ENCODE measurements around the gene PLEKHA7.
A peak's percentile ranks its signal among the peaks of the same experiment; 100 is the strongest.
"Not testable (repeated sequence)": the region's sequence is repeated elsewhere in the genome, so short reads cannot be mapped to it uniquely, and the experiment has no call there.

Gene PLEKHA7

DNA sequence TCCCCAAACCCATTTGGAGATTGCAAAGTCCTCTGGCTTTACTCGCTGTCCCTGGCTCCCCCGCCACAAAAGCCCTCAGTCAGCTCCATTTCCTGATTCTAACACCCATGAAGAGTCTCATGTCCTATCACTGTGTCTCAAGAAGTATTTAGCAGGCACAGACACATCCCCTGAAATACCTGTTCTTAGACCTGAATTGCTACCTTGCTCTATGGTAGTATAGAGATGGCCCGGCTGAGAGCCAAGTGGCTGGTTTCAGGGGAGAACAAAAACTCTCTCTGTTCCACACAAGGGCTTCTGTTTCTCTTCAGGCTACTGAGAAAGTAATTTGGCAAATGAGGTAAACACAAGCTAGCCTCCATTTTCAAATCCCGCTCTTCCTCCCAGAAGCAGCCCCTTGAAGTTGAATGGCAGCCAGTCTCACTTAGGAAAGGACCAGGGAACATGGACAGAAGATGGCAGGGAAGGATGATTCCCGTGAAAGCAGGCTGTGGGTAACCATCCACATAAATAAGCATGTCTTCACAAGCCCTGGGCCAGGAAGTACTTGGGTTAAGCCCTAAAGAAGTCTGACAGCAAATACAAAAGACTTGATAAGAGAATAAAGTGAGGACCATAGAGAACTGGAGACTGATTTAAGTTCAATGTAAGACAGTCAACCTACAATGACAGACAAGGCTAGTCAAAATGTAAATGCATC is 138.0 kb downstream of the PLEKHA7 start:
- no peak for DNase-seq

DNA sequence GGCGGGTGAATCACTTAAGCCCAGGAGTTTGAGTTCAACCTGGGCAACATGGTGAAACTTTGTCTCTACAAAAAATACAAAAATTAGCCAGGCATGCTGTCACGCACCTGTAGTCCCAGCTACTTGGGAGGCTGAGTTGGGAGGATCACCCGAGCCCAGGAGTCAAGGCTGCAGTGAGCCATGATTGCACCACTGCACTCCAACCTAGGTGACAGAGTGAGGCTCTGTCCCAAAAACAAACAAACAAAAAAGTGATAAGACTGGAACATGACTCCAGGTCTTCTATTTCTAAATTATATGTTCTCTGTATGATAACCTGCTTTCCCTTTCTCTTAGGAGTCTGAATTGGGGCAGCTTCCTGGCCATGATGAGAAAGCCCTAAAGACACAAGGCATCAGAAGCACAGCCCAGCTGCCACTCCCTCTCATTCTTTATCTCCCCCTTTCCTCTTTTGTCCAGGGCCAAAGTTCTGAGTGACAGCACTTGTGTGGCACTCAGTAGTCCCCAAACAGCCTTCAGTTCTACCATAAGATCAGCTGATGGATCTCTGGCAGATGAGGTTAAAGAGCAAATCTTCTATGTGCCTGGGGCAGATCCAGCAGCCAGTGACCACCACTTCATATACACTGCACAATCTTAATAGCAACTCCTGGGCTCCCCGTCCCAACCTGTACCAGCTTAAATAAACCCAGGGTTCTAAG is 139.8 kb downstream of the PLEKHA7 start:
- no peak for DNase-seq

DNA sequence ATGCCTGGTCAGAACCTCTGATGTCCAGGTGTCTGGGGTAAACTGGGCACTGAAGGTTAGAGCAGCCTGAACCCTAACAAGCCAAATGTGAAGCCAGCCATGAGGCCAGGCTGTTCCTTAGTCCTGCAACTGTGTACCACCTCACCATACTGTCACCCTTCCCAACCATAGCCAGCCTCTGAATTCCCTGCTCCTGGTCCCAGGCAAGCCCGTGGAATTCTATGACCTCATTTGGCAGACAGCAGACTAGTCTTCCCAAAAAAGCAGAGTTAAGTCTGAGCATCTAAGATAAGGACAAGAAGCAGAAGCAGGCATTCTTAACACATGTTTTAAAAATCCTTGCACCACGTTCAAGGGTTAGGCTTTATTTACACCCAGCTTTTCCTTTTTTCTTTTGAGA is 140.9 kb downstream of the PLEKHA7 start:
- no peak for DNase-seq

DNA sequence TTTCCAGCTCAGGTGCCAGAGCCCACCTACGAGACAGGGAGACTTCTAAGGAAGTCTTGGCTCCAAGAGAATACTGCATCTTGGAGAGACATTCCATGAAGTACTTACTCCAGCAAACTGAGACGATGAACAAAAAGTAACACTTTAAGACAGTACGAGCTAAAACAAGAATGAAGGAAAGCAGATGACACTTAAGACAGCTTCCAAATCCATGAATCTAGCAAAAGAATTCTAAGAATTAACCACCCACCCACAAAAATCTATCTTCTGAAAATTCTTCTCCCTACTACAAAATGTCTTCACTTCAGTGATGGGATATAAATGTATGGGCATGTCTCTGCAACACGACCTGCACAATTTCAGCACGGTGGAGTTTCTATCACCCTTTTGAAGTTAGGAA is 142.8 kb downstream of the PLEKHA7 start:
- DNase-seq: no peak

DNA sequence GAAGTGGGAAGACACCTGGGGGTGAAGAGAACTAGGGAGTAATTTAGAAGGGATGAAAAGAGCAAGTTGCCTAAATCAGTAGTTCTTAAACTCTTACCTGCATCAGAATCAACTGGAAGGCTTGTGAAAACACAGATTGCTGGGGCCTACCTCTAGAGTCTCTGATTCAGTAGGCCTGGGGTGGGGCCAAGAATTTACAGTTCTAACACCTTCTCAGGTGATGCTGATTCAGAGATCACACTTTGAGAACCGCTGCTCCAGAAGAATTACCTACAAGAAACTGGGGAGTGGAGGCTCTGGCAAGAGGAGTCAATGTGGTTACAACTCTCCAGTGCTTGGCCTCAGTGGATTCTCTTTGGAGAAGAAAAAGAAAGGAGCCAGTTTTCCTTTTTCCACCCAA is 147.1 kb downstream of the PLEKHA7 start:
- no peak for DNase-seq

DNA sequence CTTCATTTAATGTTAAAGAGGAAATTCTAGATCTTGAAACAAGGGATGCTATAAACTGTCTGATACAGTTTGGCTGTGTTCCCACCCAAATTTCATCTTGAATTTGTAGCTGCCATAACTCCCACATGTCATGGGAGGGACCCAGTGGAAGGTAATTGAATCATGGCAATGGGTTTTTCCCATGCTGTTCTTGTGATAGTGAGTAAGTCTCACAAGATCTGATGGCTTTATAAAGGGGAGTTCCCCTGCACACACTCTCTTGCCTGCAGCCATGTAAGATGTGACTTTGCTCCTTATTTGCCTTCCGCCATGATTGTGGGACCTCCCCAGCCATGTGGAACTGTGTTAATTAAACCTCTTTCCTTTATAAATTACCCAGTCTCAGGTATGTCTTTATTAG is 149.8 kb downstream of the PLEKHA7 start:
- DNase-seq: not testable (repeated sequence)

DNA sequence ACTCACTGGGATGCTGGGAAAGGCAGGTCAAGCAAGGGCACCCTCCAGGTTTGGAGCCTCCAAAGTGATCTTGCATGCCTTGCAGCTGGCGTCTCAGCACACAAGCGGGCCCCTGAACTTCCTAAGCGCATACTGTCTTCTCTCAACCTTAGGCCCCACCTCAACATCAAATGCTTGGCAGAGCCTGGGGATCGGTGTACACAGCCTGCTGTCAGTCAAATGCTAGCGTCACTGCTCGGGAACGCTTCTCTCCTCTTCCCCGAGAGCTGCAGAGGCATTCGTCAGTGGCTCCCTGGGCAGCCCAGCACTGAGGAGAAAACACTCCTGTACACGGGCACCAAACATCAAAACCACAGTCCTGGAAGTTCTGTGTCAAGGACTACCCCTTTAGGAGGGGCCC is 150.8 kb downstream of the PLEKHA7 start:
- DNase-seq: no peak

DNA sequence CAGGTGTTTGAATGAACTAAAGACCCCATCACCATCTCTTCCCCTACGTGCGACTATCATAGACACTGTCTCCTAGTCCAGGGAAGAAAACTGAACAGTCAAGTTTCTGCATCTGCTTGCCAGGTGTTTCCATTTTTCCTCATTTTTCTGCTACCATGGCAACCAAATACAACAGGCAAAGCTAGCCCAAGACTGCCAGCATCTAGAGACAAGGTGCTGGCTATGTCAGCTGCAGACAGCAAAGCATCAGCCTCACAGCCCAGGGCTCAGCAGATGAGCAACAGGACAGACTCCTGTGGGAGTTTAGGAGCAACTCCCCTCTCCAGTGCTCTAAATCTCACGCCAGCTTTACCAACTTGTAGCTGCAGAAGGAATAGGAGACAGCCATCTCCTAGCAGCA is 151.5 kb downstream of the PLEKHA7 start:
- no peak for DNase-seq

DNA sequence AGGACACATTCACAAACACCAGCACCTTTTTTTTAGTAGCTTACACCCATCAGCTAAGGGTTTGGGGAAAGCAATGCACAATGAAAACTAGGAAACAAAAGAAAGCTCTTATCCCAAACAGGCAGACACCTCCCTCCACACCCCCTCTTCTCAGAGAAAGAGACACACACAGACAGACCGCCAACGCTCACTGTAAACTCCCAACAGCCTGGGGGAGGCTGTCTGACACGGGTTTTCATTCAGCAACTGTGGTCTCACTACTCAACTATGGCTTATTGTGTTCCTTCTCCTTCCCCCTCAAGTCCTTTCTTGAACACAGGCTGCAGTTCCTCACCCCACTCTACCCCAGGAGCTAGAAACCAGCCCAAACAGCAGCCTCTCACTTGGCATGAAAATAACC is 152.4 kb downstream of the PLEKHA7 start:
- DNase-seq: no peak

DNA sequence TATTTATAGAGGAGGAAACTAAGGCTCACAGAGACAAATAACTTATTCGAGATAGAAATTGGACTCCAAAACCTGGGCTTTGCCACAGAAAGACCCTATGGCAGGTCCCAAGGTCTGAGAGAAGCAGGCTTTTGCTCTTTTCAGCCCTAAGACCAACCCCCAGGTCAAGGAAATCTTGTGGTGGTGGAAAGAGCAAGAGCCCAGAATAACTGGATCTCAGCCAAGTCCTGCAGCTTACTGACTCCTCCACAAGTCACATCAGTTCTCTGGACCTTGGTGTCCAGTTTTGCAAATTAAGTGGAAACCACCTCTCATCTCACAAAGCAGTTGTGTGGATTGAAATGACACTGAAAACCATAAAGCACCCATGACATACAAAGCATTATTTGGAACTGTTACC is 153.6 kb downstream of the PLEKHA7 start:
- no peak for DNase-seq

DNA sequence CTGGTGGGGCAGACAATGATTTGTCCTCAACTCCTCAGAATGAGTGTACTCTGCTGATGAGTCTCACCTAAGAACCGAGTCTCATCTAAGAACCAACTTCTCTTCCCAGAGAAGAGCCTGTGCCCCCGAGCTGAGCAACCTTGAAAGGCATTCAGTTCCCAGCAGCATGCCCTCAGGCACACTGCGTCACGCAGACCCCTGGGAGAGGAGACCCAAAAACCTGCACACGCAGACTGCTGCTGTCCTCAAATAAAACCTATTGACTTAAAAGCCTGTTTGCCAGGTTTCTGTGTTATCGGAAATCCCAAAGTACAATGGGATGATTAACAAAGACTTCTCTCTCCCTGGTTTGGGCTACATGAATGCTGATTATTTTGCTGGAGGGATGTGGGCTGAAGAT is 154.6 kb downstream of the PLEKHA7 start:
- no peak for DNase-seq

DNA sequence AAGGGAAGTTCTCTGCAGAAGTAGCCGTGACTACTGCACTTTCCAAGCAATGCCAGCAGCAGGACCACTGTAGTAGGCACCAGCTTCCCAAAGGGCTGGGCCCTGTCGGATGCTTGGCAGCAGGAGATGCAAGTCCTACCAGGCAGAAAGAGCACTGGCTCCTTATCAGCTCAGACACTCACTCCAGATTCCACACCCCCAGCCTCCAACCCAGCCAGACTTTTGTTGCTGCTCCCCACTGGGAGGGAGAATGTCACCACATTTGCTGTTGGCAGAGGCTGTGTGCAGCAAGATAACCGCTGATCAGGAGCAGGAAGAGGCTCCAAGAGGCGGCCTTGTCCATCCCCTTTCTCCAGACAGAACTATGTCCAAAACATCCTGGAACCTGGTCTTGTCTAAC is 157.0 kb downstream of the PLEKHA7 start:
- DNase-seq: no peak

DNA sequence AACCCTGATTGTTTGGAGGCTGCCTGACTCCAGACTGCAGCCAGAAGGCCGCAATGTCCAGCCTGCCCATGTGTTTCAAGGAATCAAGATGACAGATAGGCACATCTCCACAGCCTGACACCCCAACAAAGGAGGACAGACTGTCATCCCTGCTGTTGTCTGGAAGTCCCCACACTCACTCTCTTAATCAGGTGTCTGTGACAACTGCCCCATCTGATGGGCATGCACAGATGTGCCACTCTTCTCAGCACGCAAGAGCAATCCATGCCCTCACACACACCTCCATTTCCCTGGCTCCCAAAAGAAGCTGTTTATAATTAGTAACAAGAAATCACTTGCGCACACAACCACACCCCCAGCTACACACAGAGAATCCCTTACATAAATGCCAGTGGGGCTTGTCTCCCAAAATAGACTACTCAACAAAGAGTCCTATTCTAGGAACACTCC is 158.2 kb downstream of the PLEKHA7 start:
- no peak for DNase-seq

DNA sequence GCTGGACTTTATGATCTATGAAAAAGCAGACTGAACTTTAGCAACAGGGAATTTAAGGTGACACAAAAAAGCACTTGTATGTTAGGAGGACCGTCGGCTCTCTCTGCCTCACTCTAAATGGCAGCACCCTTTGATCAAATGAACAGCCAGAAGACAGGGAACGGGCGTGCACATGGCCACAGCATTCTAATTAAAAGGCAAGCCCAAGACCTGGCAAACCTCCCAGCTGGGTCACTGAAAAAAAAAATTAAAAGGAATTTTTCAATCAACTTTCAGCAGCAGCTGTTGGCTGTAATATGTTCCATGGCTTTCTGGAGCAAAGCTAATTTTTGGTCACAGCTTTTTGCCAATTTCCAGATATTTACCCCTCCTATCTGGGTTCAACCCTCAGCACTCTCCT is 159.2 kb downstream of the PLEKHA7 start:
- no peak for DNase-seq

DNA sequence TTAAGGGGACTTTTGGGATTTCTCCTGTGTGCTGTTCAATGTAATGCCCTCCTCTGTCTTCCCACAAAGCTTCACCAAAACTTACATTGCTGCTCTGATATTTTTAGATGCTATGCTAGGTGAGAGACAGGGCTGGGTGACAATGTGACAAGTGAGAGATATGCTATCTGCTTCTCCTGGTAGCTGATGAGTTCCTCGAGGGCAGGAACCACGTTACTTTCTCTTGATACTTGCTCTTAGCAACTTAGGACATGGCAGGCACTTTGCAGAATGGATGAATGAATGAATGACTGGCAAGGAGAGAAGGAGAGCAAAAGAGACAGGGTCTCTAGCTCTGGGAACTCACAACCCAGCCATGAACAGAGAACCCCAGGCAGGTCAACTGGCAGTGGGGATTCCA is 160.4 kb downstream of the PLEKHA7 start:
- DNase-seq: no peak

DNA sequence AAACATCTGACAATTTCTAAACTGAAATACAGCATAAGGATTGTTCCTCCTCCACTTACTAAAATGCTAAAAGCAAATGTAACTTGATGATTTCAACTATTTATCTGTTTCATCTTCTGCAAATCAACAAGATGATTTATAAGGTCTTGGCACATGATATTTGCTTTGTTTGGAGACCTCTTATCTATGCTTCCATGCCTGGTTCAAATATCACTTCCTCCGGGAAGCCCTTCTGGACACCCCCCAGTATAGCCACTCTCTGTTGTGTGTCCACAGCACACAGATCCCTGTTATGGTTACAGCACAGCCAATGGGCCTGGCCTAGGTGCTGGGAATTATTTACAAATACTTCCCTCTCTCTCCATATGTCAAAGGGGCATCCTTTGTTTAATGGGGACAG is 160.9 kb downstream of the PLEKHA7 start:
- DNase-seq: no peak

DNA sequence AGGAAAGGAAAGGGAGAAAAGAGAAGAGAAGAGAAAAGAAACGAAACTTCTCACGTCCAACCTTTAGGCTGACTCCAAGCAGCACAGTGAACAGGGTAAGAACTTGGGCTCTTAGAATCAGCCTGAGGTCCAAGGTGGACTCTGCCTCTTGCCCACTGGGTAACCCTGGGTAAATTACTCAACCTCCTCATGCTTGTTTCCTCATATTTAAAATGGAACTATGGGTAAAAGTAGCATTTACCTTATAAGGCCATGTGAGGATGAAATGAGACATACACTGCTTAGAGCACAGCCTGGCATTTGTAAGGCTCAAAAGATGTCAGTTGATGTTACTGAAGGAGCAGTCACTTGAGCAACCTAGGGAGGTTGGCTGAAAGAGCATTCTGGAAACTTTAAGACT is 167.9 kb downstream of the PLEKHA7 start:
- no peak for DNase-seq

DNA sequence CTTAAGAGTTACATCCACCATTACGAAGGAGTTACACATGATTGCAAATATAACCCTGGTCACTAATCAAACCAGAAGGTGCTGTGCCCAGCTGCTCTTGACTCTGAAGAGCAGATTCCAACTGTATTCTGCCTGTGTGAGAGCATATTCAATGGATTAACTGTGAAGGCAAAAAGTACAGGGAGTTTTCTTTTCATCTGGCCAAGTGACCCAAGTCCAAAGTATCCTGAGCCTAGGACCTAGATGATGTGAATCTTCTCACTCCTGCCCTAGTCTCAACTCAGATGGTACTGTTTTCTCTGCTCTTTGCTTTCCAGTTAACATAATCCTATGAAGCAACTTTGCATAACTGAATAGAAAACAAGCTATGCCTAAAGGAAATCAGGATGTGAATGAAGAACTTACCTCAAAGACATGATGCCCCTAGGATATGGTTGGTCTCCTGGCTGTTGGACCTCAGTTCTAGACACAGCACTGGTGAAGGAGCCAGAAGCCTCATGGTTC is 169.9 kb downstream of the PLEKHA7 start:
- no peak for DNase-seq

DNA sequence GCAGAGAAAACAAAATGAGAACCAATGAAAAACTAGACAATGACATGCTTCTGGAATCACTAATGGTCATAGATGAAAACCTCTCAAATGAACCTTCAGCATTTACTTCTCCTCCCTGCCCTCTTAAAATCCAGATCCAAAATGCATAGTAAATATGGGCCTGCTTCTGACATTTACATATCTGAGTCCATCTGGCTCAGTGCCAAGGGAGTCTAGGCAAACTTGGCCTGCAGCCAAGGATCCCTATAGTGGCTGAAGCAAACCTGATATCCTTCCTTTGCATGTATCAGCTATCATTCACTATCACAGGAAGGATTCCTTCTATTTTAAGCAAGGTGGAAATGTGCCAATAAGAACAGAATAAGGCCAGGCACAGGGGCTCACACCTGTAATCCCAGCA is 170.9 kb downstream of the PLEKHA7 start:
- peak; percentile 34 for DNase-seq

DNA sequence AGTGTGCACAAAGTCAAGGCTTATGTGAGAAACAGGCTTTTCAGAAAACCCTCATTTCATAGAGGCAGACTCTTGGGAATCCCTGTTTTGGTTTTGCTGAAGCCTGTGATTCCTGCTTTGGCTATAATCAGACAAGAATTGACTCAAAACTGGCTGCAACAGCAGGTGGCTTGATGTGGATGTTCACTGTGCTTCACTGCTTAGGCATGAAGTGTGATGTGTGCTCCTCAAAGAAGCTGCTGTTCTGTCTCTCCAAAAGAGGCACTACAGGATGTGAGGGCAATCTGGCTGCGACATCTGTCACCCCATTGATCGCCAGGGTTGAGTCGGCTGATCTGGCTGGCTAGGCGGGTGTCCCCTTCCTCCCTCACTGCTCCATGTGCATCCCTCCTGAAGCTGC is 172.2 kb downstream of the PLEKHA7 start:
- DNase-seq: no peak

DNA sequence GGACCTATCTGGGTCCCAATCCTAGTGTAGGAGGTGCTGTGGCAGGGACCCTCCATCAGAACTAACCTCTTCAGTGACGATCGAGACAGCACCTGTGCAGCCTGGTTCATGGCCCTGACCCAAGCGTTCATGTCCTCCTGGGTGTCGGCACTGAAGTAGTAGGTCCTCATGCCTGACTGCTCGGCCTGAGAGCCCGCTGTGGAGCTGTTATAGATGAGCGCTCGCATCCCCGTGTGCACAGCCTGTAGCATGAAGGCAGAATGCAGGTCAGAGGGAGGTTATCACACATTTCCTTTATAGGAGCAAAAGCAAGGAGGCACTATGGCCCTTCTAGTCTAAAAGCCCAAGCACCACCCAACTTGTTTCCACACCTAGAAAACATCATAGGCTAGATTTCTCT is 172.7 kb downstream of the PLEKHA7 start:
- DNase-seq: no peak

DNA sequence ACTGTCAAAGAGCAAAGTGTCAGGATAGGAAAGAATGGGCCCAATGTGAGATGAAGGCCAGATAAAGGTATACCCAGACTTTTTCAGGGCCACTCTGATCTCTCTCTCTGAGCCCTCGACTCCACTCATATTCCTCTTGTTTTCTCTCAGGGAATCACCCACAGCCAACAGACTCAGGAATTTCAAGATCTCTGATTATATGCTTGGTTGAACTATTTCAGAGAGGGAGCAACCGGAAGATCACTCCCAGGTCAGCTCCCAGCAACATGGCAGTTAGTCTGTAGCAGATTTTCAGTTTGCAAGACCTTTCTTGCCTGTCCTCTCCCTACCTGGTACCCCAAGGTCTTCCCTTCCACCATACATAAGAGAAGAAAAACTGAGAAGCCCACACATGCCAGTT is 173.3 kb downstream of the PLEKHA7 start:
- no peak for DNase-seq

DNA sequence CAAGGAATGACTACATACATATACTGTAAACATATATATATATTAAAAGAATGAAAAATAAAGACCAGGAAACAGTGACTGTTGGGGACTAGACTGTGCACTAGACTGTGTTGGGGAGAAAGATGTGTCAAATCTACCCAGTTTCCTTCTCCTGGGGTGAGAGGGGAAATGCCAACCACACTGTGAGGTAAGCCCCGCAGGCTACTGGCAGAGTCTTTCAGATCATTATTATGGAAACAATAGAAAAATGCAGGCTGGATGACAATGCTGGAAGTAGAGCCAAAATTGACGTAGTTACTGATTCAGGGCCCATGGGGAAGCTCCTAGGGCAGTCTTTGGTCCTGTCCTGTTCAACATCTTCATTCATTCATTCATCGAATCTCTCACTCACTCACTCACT is 174.4 kb downstream of the PLEKHA7 start:
- DNase-seq: no peak

DNA sequence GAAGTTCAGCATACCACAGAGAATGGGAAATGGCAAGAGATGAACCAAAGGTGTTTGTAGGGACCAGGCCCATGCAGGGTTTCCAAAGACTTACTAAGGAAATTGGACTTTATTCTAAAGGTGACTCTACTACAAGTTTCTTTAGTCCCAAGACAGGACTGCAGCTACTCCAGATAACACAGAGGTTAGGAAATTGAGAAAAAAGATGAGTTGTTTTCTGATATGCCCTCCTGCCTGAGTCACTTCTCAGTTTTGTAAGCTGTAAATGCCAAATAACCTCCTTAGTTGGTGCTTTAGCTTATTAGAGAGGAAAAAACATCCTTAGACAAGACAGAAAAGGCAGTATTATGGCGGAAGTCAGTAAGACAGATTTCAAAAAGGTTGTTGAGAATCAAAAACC is 179.8 kb downstream of the PLEKHA7 start:
- no peak for DNase-seq

DNA sequence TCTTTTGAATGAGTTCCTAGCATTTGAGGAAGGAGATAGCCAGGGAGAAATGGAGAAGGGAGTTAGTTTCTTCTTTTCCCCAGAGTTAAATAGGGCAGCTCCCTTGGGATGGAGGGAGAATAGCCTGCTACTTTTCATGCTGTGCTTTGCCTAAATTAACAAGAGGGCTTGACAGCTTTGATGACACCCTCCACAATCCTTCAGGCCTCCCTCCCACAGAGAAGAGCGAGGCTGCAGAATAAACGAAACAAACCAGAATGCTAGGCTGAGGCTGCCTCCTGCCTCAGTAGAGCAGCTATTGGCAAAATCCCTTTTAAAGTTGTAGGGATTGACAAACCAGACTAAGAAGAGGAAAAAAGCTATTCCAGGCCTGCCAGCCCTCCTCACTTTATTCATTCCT is 181.2 kb downstream of the PLEKHA7 start:
- DNase-seq: no peak

Measured in DMS79 (cell line).